Measurements from ENCODE around the gene RANBP17. TPM values are rescaled to one million over a fixed set of nuclear protein-coding genes. Genes with fewer than 3 reads are reported as not detected.

The RANBP17 gene
- total and polyA plus RNA-seq, 9 of the 15 experiments (the other 6 are each of a cell fraction or from before 2014, with no cell fraction given) = not detected

DNA sequence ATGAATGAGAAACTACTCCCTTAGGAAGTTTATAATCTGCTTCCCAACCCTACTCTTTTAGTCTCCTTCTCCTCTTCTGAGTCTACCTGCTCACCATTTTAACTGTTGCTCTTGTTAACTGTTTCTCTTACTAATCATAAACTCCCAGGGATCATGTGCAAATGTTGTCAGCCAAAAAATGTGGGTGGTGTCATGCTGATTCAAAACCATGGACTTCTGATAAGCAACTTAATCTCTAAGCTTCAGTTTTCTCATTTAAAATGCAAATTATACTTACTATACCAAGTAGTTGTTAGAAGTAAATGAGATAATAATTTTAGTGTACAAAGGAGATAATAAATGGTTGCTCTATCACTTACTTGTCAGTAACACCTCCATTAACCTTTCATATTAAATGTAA lies 401.4 kb downstream of the RANBP17 start (continued):
- TF ChIP-seq, protein P1, sequence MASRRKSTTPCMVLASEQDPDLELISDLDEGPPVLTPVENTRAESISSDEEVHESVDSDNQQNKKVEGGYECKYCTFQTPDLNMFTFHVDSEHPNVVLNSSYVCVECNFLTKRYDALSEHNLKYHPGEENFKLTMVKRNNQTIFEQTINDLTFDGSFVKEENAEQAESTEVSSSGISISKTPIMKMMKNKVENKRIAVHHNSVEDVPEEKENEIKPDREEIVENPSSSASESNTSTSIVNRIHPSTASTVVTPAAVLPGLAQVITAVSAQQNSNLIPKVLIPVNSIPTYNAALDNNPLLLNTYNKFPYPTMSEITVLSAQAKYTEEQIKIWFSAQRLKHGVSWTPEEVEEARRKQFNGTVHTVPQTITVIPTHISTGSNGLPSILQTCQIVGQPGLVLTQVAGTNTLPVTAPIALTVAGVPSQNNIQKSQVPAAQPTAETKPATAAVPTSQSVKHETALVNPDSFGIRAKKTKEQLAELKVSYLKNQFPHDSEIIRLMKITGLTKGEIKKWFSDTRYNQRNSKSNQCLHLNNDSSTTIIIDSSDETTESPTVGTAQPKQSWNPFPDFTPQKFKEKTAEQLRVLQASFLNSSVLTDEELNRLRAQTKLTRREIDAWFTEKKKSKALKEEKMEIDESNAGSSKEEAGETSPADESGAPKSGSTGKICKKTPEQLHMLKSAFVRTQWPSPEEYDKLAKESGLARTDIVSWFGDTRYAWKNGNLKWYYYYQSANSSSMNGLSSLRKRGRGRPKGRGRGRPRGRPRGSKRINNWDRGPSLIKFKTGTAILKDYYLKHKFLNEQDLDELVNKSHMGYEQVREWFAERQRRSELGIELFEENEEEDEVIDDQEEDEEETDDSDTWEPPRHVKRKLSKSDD (conservative IDR thresholded peaks at IDR 0.05; ENCODE audit: low read length) = no peak
- no peak for TF ChIP-seq FOXK1 (CRISPR knock-in tag; IDR thresholded peaks at IDR 0.05; ENCODE audit: borderline replicate concordance)
- no peak for TF ChIP-seq HIVEP1 (CRISPR knock-in tag; IDR thresholded peaks at IDR 0.05)
- TF ChIP-seq HMG20B (CRISPR knock-in tag; IDR thresholded peaks at IDR 0.05) = no peak
- TF ChIP-seq SRSF9 (IDR thresholded peaks at IDR 0.05; ENCODE audit: borderline replicate concordance, low read depth, low read length) = no peak
- TF ChIP-seq ZNF12 (CRISPR knock-in tag; IDR thresholded peaks at IDR 0.05) = no peak
- no peak for TF ChIP-seq HDGF (IDR thresholded peaks at IDR 0.05)
- no peak for TF ChIP-seq IRF2 (CRISPR knock-in tag; IDR thresholded peaks at IDR 0.05)
- no peak for TF ChIP-seq NCOA1 (IDR thresholded peaks at IDR 0.05; ENCODE audit: low read depth)
- no peak for TF ChIP-seq NR2C2 (CRISPR knock-in tag; IDR thresholded peaks at IDR 0.05)
- TF ChIP-seq NR2C2 (tag; IDR thresholded peaks at IDR 0.05) = no peak
- TF ChIP-seq ZNF445 (CRISPR knock-in tag; IDR thresholded peaks at IDR 0.05; ENCODE audit: low read depth) = no peak
- TF ChIP-seq, protein P2, sequence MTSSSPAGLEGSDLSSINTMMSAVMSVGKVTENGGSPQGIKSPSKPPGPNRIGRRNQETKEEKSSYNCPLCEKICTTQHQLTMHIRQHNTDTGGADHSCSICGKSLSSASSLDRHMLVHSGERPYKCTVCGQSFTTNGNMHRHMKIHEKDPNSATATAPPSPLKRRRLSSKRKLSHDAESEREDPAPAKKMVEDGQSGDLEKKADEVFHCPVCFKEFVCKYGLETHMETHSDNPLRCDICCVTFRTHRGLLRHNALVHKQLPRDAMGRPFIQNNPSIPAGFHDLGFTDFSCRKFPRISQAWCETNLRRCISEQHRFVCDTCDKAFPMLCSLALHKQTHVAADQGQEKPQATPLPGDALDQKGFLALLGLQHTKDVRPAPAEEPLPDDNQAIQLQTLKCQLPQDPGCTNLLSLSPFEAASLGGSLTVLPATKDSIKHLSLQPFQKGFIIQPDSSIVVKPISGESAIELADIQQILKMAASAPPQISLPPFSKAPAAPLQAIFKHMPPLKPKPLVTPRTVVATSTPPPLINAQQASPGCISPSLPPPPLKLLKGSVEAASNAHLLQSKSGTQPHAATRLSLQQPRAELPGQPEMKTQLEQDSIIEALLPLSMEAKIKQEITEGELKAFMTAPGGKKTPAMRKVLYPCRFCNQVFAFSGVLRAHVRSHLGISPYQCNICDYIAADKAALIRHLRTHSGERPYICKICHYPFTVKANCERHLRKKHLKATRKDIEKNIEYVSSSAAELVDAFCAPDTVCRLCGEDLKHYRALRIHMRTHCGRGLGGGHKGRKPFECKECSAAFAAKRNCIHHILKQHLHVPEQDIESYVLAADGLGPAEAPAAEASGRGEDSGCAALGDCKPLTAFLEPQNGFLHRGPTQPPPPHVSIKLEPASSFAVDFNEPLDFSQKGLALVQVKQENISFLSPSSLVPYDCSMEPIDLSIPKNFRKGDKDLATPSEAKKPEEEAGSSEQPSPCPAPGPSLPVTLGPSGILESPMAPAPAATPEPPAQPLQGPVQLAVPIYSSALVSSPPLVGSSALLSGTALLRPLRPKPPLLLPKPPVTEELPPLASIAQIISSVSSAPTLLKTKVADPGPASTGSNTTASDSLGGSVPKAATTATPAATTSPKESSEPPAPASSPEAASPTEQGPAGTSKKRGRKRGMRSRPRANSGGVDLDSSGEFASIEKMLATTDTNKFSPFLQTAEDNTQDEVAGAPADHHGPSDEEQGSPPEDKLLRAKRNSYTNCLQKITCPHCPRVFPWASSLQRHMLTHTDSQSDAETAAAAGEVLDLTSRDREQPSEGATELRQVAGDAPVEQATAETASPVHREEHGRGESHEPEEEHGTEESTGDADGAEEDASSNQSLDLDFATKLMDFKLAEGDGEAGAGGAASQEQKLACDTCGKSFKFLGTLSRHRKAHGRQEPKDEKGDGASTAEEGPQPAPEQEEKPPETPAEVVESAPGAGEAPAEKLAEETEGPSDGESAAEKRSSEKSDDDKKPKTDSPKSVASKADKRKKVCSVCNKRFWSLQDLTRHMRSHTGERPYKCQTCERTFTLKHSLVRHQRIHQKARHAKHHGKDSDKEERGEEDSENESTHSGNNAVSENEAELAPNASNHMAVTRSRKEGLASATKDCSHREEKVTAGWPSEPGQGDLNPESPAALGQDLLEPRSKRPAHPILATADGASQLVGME (CRISPR knock-in tag; IDR thresholded peaks at IDR 0.05) = no peak
- TF ChIP-seq, protein P3, sequence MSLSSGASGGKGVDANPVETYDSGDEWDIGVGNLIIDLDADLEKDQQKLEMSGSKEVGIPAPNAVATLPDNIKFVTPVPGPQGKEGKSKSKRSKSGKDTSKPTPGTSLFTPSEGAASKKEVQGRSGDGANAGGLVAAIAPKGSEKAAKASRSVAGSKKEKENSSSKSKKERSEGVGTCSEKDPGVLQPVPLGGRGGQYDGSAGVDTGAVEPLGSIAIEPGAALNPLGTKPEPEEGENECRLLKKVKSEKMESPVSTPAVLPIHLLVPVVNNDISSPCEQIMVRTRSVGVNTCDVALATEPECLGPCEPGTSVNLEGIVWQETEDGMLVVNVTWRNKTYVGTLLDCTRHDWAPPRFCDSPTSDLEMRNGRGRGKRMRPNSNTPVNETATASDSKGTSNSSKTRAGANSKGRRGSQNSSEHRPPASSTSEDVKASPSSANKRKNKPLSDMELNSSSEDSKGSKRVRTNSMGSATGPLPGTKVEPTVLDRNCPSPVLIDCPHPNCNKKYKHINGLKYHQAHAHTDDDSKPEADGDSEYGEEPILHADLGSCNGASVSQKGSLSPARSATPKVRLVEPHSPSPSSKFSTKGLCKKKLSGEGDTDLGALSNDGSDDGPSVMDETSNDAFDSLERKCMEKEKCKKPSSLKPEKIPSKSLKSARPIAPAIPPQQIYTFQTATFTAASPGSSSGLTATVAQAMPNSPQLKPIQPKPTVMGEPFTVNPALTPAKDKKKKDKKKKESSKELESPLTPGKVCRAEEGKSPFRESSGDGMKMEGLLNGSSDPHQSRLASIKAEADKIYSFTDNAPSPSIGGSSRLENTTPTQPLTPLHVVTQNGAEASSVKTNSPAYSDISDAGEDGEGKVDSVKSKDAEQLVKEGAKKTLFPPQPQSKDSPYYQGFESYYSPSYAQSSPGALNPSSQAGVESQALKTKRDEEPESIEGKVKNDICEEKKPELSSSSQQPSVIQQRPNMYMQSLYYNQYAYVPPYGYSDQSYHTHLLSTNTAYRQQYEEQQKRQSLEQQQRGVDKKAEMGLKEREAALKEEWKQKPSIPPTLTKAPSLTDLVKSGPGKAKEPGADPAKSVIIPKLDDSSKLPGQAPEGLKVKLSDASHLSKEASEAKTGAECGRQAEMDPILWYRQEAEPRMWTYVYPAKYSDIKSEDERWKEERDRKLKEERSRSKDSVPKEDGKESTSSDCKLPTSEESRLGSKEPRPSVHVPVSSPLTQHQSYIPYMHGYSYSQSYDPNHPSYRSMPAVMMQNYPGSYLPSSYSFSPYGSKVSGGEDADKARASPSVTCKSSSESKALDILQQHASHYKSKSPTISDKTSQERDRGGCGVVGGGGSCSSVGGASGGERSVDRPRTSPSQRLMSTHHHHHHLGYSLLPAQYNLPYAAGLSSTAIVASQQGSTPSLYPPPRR (CRISPR knock-in tag; IDR thresholded peaks at IDR 0.05; ENCODE audit: borderline replicate concordance) = no peak

All from K562 (cell line).